NCI-H510A (cell line): ENCODE measurements around the gene SIVA1.
"Not testable (repeated sequence)": the region's sequence is repeated elsewhere in the genome, so short reads cannot be mapped to it uniquely, and the experiment has no call there.

Experiments used
- DNase-seq: peaks from one replicate; lab custom pipeline; 2025; lab: John Stamatoyannopoulos, UW

The SIVA1 gene

GRCh38 chr14:104734991-104735779 lies 17.8 kb upstream of the SIVA1 start:
- DNase-seq, result no peak

GRCh38 chr14:104735830-104736642 lies 16.9 kb upstream of the SIVA1 start:
- no peak for DNase-seq

GRCh38 chr14:104738375-104739019 lies 14.4 kb upstream of the SIVA1 start:
- no peak for DNase-seq

DNA sequence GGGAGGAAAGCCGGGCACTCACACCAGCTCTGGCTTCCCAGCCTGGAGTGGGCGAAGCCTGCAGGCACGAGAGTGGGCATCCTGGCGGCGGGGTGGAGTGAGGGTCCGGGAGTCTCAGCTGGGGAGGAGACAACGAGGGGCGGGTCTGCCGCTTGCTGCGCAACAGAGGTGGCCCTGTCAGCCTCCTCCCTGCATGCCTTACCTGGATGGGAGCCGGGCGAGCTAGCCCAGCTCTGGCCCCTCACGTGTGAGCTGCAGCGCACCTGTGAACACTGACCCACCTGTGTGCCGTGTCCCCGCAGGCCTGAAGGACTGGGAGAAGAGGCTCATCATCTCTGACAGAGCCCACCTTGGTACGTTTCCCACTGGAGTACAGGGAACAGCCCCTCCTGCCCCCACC lies 13.9 kb upstream of the SIVA1 start:
- DNase-seq, result no peak

DNA sequence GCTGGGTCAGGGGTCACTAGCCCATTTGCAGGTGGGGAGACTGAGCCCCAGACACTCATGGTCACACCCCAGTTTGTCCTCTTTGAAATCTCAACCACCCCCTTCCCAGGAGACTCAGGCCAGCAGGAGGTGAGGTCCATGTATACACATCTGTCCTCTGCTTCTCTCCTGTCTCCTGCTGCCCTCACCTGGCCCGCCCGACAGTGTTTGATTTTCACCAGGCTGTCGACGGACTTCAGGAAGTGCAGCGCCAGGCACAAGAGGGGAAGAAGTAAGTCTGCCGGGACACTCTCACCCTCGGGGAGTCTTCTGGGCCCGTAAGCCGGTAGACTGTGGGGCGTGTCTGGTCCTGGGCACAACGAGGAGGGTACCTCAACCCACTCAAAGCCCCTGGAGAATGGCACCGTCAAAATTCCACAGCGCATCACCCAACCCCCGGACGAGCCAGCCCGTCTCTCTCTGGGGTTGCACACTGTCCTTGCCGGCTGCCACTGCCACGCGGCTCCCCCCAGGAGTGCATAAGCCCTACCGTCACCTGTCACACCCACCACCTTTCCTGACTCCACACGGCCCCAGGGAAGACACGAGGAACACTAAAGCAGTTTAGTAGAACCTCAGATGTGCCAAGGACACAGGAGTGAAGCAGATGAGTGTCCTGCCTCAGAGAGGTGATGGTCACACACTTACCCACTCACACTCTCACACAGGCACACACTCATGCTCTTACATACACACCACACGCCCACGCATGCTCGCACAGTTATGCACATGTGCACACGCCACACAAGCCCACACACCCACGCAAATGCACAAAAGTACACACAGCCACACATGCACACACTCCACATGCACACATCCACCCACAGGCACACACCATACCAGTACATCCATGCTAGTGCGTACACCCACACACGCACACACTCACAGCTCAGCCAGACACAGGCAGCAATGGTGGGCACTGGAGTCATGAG lies 13.1 kb upstream of the SIVA1 start:
- no peak for DNase-seq

DNA sequence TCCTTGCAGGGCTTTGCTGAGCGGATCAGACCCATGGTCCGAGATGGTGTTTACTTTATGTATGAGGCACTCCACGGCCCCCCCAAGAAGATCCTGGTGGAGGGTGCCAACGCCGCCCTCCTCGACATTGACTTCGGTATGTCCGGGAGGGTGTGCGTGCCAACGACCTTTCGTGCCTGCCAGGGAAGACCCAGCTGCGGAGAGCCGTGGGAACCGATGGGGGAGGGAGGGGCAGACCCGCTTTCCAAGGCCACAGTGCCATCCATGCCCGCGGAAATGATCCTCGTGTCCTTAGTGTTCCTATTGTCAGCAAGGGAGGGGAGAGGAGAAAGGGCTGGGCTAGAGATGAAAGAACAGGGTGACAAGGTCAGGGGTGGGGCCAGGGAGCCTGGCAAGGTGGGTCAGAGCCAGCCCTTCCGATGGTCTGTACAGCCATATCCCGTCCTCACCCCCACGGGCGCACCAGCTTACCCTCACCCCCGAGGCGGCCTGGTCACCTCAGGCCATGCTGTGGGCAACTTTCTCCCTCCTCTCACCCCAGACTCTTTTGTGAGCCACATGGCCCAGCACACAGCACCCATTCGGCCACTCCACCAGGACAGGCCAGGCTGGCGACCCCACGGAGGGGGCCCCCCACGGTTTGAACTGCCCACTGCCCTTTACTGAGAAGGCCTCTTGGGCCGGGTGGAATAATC lies 11.7 kb upstream of the SIVA1 start:
- DNase-seq, result no peak

GRCh38 chr14:104741803-104742251 lies 11.1 kb upstream of the SIVA1 start:
- DNase-seq, result no peak

- no peak for DNase-seq
Observed at GRCh38 chr14:104742586-104743455, 10.1 kb upstream of the SIVA1 start.

- DNase-seq, result no peak
Observed at GRCh38 chr14:104743461-104744380, 9.2 kb upstream of the SIVA1 start.

- no peak for DNase-seq
Observed at GRCh38 chr14:104744484-104744883, 8.5 kb upstream of the SIVA1 start.

DNA sequence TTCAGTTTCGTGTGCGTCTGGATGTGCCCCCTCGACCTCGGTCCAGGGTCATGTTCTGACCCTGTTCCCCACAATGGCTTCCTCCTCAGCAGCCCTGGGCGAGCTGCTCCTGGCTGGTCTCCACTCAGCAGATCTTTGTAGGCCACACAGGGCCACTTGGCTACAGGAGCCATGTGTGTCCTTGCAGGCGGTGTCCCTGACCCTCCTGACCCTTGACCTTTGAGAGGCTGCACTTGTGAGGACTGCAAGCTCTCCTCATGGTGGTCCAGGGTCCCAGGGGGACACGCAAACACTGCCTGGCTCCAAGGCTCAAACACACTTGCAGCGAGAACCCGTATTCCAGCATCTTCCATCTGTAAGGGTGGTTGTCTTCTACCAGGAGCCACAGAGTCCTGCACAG lies 7.5 kb upstream of the SIVA1 start:
- DNase-seq, result no peak

GRCh38 chr14:104746071-104746545 lies 6.8 kb upstream of the SIVA1 start:
- no peak for DNase-seq

DNA sequence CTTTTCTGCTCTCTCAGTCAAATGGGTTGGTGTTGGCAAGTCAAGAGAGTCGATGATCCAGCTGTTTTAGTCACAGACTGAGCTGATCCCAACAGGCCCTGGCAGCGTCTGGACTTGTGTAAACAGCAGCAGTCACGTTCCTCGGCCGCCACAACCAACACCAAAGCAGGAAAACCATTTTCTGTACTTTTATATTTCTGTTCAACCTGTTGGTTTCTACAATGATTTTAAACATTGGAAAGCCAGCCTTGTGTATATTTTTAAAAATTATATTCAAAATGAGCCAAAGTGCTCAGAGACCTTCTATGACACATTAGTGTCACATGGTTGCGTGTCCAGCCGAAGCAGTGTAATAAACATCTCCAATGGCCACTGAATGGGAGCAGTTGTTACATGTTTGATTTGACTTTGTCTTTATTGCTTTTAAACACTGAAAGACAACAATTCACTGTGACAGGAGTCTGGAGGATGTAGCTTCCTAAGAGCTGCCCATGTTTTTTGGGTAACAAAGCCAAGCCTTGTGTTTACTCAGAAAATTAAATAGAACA lies 5.9 kb upstream of the SIVA1 start:
- no peak for DNase-seq

DNA sequence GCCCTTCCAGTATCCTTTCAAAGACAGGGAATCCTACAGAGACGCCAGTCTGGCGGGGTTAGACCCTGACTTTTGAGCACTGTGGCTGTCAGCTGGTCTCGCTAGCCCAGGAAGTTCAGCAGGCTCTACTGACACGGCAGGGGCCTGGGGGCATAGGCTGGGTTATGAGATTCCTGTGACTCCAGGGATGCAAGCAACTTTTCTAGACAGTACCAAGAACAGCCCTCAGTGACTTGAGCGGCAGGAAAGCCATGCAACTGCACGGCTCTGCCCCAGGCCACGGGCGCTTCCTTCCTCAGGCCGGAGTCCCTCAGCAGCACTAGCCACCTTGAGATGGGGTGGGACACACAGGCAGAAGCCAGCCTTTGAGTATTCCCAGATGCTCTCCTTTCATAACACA lies 5.1 kb upstream of the SIVA1 start:
- no peak for DNase-seq

- DNase-seq, result no peak
Observed at GRCh38 chr14:104749111-104749649, 3.8 kb upstream of the SIVA1 start.

- DNase-seq, result no peak
Observed at GRCh38 chr14:104750056-104750752, 2.7 kb upstream of the SIVA1 start.

GRCh38 chr14:104750753-104751057 lies 2.2 kb upstream of the SIVA1 start:
- not testable (repeated sequence) for DNase-seq
